Tibial nerve (tissue), 4 donors: ENCODE results near the gene CDX1. TPM values are rescaled to one million over a fixed set of nuclear protein-coding genes. Genes with fewer than 3 reads are reported as not detected.

Experiments
- DNase-seq, 2 donors: peaks; one replicate each; pipeline ENCODE4 v3.0.0-alpha.2; 2019; ENCODE audit warnings: low spot score in 2 of 2
- H3K27ac ChIP-seq, 4 donors: fragments of 200-600 bp; sonication (generic) in 3 of 4; one replicate each; pipeline ENCODE4 v1.5.1; 2017 to 2019; ENCODE audit warnings: mild to moderate bottlenecking in 1 of 4
- H3K27me3 ChIP-seq, 2 donors: fragments of 200-600 bp; sonication (generic) in 1 of 2; one replicate each; pipeline versions ENCODE4 v1.5.1 to v1.6.0; 2017 to 2019
- H3K36me3 ChIP-seq, 3 donors: fragments of 200-600 bp; sonication (generic); one replicate each; pipeline ENCODE4 v1.5.1; 2018 to 2019
- H3K4me1 ChIP-seq, 4 donors: fragments of 200-600 bp; sonication (generic) in 3 of 4; one replicate each; pipeline ENCODE4 v1.5.1; 2017 to 2019
- H3K4me3 ChIP-seq, 4 donors: fragments of 200-600 bp; sonication (generic) in 3 of 4; one replicate each; pipeline ENCODE4 v1.5.1; 2017 to 2019; ENCODE audit warnings: mild to moderate bottlenecking in 1 of 4, moderate library complexity in 1 of 4
- H3K9me3 ChIP-seq, 4 donors: fragments of 200-600 bp; sonication (generic) in 3 of 4; one replicate each; pipeline ENCODE4 v1.5.1; 2017 to 2019
- EP300 ChIP-seq, 2 donors: sonication (generic); formaldehyde crosslinking; IDR thresholded peaks; one replicate each; pipeline ENCODE4 v1.6.1; 2017; ENCODE audit warnings: antibody characterized with exemption in 2 of 2, mild to moderate bottlenecking in 1 of 2
- POLR2A ChIP-seq, 2 donors: fragments of 450-650 bp; IDR thresholded peaks; one replicate each; pipeline ENCODE4 v1.6.1; 2017; ENCODE audit warnings: antibody characterized with exemption in 2 of 2, mild to moderate bottlenecking in 2 of 2, moderate library complexity in 2 of 2
- WGBS, 2 donors: methylation state at CpG; one replicate each; pipeline ENCODE4 v1.1.5; 2018; 5-methylcytosine and 5-hydroxymethylcytosine counted together
- total RNA-seq, 4 donors: library from RNA; depleted of rRNA; stranded (reverse); fragments of >200 nt; gene quantifications; one replicate each; pipeline ENCODE4 v1.1.0, GENCODE V29; 2016
- TF ChIP-seq, protein P1 (sequence below), 5 experiments: fragments of 200-600 bp in 3 of 5; fragments of 450-650 bp in 2 of 5; sonication (generic) in 3 of 5; IDR thresholded peaks; one replicate each; pipeline ENCODE4 v1.5.1; 2016 to 2019; ENCODE audit warnings: antibody characterized with exemption in 5 of 5, mild to moderate bottlenecking in 3 of 5, moderate library complexity in 2 of 5

Gene CDX1
- total RNA-seq, 4 donors from 2014 or later: 0.22 to 2.5 TPM; not detected in 2

- Histone ChIP-seq H3K9me3 (no peaks in the 10 kb centered on the region), H3K4me3 (peak overlapping the region in 2 of 4 donors; percentile 17 to 37), H3K4me1 (peaks cover 3 to 99% (median 93%) of the 10 kb centered on the region in 4 donors), H3K36me3 (no peaks in the 10 kb centered on the region), H3K27ac (peak overlapping the region; percentile 60 to 99 (median 90)), H3K27me3 (no peaks in the 10 kb centered on the region)
- peak in 1 of 2 donors; percentile 74 for DNase-seq
- WGBS, 2 donors: 21 to 23% methylated on average over 4 of the region's 4 CpGs
- peak in 1 of 2 donors; percentile 63 for TF ChIP-seq EP300 (IDR thresholded peaks at IDR 0.05)
- TF ChIP-seq, protein P1, sequence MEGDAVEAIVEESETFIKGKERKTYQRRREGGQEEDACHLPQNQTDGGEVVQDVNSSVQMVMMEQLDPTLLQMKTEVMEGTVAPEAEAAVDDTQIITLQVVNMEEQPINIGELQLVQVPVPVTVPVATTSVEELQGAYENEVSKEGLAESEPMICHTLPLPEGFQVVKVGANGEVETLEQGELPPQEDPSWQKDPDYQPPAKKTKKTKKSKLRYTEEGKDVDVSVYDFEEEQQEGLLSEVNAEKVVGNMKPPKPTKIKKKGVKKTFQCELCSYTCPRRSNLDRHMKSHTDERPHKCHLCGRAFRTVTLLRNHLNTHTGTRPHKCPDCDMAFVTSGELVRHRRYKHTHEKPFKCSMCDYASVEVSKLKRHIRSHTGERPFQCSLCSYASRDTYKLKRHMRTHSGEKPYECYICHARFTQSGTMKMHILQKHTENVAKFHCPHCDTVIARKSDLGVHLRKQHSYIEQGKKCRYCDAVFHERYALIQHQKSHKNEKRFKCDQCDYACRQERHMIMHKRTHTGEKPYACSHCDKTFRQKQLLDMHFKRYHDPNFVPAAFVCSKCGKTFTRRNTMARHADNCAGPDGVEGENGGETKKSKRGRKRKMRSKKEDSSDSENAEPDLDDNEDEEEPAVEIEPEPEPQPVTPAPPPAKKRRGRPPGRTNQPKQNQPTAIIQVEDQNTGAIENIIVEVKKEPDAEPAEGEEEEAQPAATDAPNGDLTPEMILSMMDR (IDR thresholded peaks at IDR 0.05): no peak
- TF ChIP-seq POLR2A (IDR thresholded peaks at IDR 0.05): no peak
Measured at GRCh38 chr5:150142959-150143349, 23.6 kb upstream of the CDX1 start.

DNA sequence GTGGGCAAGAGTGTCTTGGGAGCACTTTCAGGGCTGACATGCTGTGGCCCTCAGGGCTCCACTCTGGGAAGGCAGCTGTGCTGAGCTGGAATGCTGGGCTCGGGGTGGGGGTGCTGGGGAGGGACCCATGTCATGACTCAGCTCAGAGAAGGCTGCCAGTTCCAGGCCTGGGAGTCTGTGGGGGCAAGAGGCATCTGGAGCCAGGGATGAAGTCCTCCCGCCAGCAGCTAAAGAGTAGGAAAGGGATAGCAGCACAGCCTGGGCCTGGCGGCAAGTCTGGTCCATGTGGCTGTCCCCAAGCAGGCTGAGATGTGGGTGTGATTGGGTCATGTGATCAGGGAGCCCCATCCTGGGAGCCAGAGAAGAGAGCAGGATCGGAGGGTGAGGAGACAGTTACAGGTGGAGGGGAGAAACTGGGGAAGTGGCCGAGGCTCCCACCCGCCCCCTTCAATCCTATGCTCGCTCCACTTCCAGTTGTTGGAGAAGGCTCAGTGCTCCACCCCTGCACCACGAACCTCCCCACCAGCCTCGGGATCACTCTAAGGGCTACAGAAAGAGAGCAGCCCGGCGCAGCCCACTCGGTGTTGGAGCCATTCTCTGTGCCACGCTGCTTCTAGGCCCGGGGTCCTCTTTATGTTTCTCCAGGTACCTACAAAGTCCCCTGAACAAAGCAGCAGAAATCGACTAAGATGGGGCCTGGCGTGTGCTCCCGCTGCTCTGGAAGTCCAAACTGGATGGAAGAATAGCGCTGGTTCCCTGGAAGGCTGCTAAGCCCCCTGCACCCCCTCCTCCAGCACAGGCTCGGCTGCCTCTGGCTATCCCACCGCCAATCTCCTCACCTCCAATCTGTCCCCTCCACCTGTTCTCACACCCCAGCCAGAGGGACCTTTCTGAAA is 23.0 kb upstream of the CDX1 start:
- H3K4me3 ChIP-seq: peak overlapping the region in 3 of 4 donors; percentile 12 to 37 (median 17)
- no peaks in the 10 kb centered on the region for H3K36me3 ChIP-seq
- peak overlapping the region; percentile 60 to 99 (median 90) for H3K27ac ChIP-seq
- no peaks in the 10 kb centered on the region for H3K27me3 ChIP-seq
- peaks cover 3 to 99% (median 92%) of the 10 kb centered on the region in 4 donors for H3K4me1 ChIP-seq
- WGBS, 2 donors: 19 to 35% methylated on average over 11 to 20 of the region's 20 CpGs
- DNase-seq: peak; percentile 72 to 81
- H3K9me3 ChIP-seq: no peaks in the 10 kb centered on the region
- TF ChIP-seq, protein P1 (IDR thresholded peaks at IDR 0.05): no peak
- peak in 1 of 2 donors; percentile 65 for TF ChIP-seq EP300 (IDR thresholded peaks at IDR 0.05)

- H3K9me3 ChIP-seq: no peaks in the 10 kb centered on the region
- H3K4me1 ChIP-seq: peaks cover 3 to 99% (median 90%) of the 10 kb centered on the region in 4 donors
- peak overlapping the region; percentile 60 to 99 (median 90) for H3K27ac ChIP-seq
- peak overlapping the region in 3 of 4 donors; percentile 12 to 37 (median 17) for H3K4me3 ChIP-seq
- WGBS, 2 donors: 20 to 24% methylated on average over 14 of the region's 14 CpGs
- DNase-seq: peak in 1 of 2 donors; percentile 74
- H3K36me3 ChIP-seq: no peaks in the 10 kb centered on the region
- TF ChIP-seq POLR2A (IDR thresholded peaks at IDR 0.05): peak in 1 of 2 donors; percentile 33
- TF ChIP-seq, protein P1 (IDR thresholded peaks at IDR 0.05): no peak
- TF ChIP-seq EP300 (IDR thresholded peaks at IDR 0.05): peak; percentile 70 to 87
- no peaks in the 10 kb centered on the region for H3K27me3 ChIP-seq
Measured at GRCh38 chr5:150144246-150144801, 22.3 kb upstream of the CDX1 start.

DNA sequence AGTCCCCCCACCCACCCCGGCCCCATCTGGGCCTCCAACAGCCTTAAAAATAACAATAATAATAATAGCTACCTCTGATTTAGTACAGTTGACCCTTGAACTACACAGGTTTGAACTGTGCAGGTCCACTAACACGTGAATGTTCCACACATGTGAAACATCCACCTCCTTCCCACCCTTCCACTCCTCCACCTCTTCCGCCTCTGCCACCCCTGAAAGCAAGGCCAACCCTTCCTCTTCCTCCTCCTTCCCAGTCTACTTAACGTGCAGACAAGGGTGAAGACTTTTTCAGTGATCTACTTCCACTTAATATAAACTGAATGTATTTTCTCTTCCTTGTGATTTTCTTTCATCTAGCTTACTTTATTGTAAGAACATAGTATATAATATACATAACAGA is 21.7 kb upstream of the CDX1 start:
- no peak for DNase-seq
- no peaks in the 10 kb centered on the region for H3K36me3 ChIP-seq
- H3K9me3 ChIP-seq: no peaks in the 10 kb centered on the region
- H3K4me3 ChIP-seq: peak overlapping the region in 1 of 4 donors; percentile 37
- peaks cover 3 to 99% (median 87%) of the 10 kb centered on the region in 4 donors for H3K4me1 ChIP-seq
- H3K27ac ChIP-seq: peak overlapping the region; percentile 60 to 99 (median 90)
- H3K27me3 ChIP-seq: no peaks in the 10 kb centered on the region
- WGBS, 2 donors: 21 to 23% methylated on average over 3 to 4 of the region's 4 CpGs
- no peak for TF ChIP-seq EP300 (IDR thresholded peaks at IDR 0.05)

- WGBS, 2 donors: 31 to 50% methylated on average over 5 of the region's 5 CpGs
- no peak for TF ChIP-seq EP300 (IDR thresholded peaks at IDR 0.05)
- TF ChIP-seq, protein P1 (IDR thresholded peaks at IDR 0.05): no peak
- TF ChIP-seq POLR2A (IDR thresholded peaks at IDR 0.05): no peak
Measured at GRCh38 chr5:150146235-150146634, 20.3 kb upstream of the CDX1 start.

More at GRCh38 chr5:150146235-150146634, 20.3 kb upstream of the CDX1 start:
- no peaks in the 10 kb centered on the region for H3K27me3 ChIP-seq
- no peaks in the 10 kb centered on the region for H3K9me3 ChIP-seq
- H3K27ac ChIP-seq: peak overlapping the region; percentile 60 to 99 (median 90)
- H3K4me1 ChIP-seq: peaks cover under 1 to 99% (median 87%) of the 10 kb centered on the region in 4 donors
- H3K4me3 ChIP-seq: no peak overlapping the region
- DNase-seq: no peak
- H3K36me3 ChIP-seq: no peaks in the 10 kb centered on the region
